ENCODE data around the gene SDC4.

GRCh38 chr20:45358282-45359068, 10.3 kb upstream of the SDC4 start:
- TF ChIP-seq, protein P1, sequence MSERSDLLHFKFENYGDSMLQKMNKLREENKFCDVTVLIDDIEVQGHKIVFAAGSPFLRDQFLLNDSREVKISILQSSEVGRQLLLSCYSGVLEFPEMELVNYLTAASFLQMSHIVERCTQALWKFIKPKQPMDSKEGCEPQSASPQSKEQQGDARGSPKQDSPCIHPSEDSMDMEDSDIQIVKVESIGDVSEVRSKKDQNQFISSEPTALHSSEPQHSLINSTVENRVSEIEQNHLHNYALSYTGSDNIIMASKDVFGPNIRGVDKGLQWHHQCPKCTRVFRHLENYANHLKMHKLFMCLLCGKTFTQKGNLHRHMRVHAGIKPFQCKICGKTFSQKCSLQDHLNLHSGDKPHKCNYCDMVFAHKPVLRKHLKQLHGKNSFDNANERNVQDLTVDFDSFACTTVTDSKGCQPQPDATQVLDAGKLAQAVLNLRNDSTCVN (tag by site-specific recombination; optimal IDR thresholded peaks at IDR 0.05): no peak
- TF ChIP-seq REST (tag by site-specific recombination; IDR thresholded peaks at IDR 0.05): no peak
- TF ChIP-seq CTCF (tag by site-specific recombination; IDR thresholded peaks at IDR 0.05): no peak
- no peak for TF ChIP-seq ZNF555 (tag by site-specific recombination; conservative IDR thresholded peaks at IDR 0.05)
- no peak for TF ChIP-seq PRDM1 (tag by site-specific recombination; IDR thresholded peaks at IDR 0.05)
- no peak for TF ChIP-seq ZNF785 (tag by site-specific recombination; IDR thresholded peaks at IDR 0.05)
- no peak for TF ChIP-seq ZNF473 (tag by site-specific recombination; IDR thresholded peaks at IDR 0.05)
- TF ChIP-seq ZNF24 (tag by site-specific recombination; IDR thresholded peaks at IDR 0.05): no peak
- no peak for TF ChIP-seq ZNF362 (tag by site-specific recombination; IDR thresholded peaks at IDR 0.05)
- TF ChIP-seq ZNF610 (tag by site-specific recombination; IDR thresholded peaks at IDR 0.05; ENCODE audit: borderline replicate concordance): no peak
- TF ChIP-seq ZNF140 (tag by site-specific recombination; IDR thresholded peaks at IDR 0.05): no peak
- TF ChIP-seq ZNF639 (tag by site-specific recombination; IDR thresholded peaks at IDR 0.05): no peak
- no peak for TF ChIP-seq YY1 (tag by site-specific recombination; IDR thresholded peaks at IDR 0.05)
- no peak for TF ChIP-seq ZNF670 (tag by site-specific recombination; IDR thresholded peaks at IDR 0.05; ENCODE audit: low read depth)

All from HEK293 (cell line).